CD1c-positive myeloid dendritic cell (primary cell): Measurements from ENCODE around the gene NDUFB3.
A peak's percentile ranks its signal among the peaks of the same experiment; 100 is the strongest.
"Not testable (repeated sequence)": the region's sequence is repeated elsewhere in the genome, so short reads cannot be mapped to it uniquely, and the experiment has no call there.

Source experiments
- DNase-seq: peaks from one replicate; pipeline ENCODE4 v3.0.0-alpha.2; 2016; ENCODE audit errors: extremely low spot score

Gene NDUFB3

DNA sequence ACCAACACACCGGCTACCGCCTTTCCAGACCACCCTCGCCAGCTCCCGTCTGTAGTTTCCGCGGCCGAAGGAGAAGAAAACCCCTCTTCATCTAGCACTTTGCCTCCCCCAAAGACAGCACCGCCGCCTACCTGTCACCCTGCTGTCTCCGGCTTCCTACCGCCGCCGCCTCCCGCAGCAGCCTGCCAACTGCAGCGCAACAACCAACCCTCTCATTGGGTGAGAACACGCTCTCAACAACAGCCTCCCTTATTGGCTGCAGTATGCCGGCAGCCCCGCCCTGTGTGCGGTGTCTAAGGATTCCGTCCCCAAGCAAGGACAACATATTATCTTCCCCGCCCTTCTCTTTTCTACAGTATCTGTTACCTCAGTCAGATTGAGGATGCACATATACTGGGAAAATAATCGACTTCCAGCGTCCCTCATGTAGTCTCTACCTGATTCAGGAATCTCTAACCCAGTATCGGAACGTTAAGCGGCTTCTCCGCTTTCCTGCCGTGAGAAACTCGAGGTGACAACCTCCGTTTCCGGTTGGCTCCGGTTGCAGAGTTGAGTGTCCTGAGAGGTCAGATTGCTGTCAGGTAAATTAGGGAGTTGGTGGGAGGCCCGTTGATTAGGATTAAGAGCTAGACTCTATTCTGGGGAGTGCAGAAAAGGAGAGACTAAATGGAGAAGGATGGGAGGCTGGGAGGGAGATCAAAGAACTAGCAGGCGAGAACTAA, at the start of gene NDUFB3, which contains the start of gene HYCC2:
Gene NDUFB3, plus strand, starts transcription at position 523 of the 722 bp plus-strand sequence. CDS start 6,882 bp downstream, outside the sequence.
Gene HYCC2, minus strand, starts transcription at position 193 of the 722 bp plus-strand sequence. CDS start 47,662 bp downstream, outside the sequence.
- peak; percentile 97 for DNase-seq

DNA sequence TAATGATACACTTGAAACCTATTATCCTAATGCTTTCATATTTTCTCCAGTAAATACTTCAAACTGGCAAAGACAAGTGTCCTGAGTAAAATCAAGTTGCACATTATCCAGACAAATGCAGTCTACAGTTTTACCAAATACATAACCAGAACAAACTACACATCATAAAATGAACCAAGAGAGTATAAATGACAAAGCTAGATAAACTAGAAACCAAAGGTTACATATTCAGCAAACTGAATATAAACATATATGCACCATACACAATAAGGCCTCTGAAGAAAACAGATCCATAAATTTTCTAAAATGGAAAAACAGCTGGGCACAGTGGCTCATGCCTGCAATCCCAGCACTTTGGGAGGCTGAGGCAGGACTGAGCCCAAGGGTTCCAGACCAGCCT, 47.3 kb upstream of the NDUFB3 start:
- DNase-seq, result no peak

DNA sequence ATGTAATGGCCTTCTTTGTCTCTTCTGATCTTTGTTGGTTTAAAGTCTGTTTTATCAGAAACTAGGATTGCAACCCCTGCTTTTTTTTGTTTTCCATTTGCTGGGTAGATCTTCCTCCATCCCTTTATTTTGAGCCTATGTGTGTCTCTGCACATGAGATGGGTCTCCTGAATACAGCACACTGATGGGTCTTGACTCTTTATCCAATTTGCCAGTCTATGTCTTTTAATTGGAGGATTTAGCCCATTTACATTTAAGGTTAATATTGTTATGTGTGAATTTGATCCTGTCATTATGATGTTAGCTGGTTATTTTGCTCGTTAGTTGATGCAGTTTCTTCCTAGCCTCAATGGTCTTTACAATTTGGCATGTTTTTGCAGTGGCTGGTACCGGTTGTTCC, 37.4 kb upstream of the NDUFB3 start:
- not testable (repeated sequence) for DNase-seq

DNA sequence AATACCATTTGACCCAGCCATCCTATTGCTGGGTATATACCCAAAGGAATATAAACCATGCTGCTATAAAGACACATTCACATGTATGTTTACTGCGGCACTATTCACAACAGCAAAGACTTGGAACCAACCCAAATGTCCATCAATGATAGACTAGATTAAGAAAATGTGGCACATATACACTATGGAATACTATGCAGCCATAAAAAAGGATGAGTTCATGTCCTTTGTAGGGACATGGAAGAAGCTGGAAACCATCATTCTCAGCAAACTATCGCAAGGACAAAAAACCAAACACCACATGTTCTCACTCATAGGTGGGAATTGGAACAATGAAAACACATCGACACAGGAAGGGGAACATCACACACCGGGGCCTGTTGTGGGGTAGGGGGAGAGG, 33.4 kb upstream of the NDUFB3 start:
- not testable (repeated sequence) for DNase-seq

DNA sequence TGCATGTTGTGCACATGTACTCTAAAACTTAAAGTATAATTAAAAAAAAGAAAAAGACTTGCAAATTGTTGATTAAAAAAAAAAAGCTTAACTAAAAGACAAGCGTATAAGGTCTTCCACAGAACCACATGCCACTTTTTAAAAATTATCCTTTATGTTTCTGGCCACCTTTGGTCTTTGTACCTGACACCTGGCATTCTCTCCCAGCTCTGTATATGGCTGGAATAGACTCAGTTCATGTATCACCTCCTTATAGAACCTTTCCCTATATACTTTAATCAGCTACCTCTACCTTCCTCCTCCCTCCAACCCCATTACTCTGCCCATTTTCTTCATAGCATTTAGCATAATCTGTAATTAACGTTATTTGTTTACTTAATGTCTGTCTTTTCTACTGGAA, 32.9 kb upstream of the NDUFB3 start:
- no peak for DNase-seq

DNA sequence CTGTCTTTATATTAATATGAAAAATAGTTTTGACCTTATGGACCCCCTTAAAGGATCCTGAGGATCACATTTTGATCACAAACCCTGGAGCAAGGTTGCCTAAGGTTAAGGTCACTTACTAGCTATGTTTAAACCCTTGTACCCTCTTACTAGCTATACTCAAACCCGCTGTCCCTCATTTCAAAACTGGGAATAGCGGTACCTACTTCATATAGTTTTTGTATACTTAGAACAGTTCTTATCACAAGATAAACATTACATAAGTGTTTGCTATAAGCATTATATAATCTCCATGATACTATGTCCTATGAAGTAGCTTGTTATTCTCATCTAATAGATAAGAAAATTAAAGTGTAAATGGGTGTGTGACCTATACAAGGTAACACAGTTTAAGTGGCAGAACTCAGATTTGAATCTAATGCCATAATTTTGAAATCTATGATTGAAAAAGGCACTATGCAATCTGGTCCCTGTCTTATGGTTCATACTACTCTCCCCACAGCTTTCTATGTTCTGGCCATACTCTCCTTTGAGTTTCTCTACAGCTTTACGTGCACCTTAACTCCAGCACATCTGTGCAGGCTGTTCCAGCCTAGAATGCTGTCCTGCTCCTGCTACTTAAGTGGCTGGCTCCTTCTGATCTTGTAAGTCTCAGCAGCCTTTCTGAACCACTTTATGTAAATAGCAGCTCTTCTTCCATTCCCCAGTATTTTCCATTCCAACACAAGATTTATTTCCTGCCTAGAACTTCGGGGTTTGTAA, 30.8 kb upstream of the NDUFB3 start:
- no peak for DNase-seq

DNA sequence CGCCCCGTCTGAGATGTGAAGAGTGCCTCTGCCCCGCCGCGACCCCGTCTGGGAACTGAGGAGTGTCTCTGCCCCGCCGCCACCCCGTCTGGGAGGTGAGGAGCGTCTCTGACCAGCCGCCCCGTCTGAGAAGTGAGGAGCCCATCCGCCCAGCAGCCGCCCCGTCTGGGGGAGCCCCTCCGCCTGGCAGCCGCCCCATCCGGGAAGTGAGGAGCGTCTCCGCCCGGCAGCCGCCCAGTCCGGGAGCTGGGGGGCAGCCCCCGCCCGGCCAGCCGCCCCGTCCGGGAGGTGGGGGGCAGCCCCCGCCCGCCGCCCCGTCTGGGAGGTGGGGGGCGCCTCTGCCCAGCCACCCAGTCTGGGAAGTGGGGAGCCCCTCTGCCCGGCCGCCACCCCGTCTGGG, 29.4 kb upstream of the NDUFB3 start:
- not testable (repeated sequence) for DNase-seq

DNA sequence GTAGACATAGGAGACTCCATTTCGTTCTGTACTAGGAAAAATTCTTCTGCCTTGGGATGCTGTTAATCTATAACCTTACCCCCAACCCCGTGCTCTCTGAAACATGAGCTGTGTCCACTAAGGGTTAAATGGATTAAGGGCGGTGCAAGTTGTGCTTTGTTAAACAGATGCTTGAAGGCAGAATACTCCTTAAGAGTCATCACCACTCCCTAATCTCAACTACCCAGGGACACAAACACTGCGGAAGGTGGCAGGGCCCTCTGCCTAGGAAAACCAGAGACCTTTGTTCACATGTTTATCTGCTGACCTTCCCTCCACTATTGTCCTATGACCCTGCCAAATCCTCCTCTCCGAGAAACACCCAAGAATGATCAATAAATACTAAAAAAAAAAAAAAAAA, 28.8 kb upstream of the NDUFB3 start:
- DNase-seq, result not testable (repeated sequence)

DNA sequence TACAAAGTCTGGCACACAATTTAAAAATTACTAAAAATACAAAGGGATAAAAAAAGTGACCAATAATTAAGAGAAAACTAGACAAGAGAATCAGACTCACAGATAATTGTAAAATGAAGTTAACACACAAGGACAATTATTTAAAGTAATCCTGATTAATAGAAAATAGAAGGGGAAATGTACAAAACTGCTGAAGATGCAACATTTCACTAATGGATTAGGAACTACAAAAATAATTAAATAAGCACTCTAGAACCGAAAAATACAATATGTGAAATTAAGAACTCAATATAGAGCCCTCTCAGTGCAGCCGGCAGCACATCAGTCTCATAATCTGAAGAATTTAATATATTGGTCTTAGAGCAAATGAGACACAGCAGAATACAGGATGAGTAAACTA, 24.9 kb upstream of the NDUFB3 start:
- DNase-seq, result no peak

DNA sequence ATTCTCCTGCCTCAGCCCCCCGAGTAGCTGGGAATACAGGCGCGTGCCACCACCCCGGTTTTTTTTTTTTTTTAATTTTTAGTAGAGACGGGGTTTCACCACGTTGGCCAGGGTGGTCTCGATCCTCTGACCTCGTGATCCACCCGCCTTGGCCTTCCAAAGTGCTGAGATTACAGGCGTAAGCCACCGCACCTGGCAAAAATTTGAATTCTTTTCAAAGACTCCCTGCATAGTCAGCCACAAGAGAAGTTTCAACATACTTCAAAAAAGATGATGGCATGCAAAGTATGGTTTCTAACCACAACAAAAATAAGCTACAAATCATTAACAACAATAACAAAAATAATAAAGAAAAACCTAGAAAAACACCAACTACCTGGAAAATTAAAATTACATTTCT, 22.3 kb upstream of the NDUFB3 start:
- no peak for DNase-seq

DNA sequence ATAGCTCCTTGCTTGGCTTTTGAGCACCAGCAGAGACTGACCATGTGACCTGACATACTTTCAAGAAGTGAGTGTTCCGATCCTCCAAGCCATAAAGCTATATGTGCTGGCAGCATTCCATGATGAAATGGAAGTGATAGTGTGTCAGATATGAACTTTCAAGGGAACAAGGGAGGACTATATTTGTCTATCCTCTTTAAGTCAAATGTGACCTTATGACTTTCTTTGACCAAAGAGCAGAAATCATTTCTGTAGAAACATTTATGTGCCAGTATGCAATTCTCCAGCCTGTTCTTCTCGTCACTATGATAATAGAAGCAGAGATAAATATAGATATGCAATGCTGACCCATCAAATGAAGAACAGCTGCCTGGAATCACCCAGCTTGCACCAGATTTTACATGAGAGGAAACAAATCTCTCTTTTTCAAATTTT, 14.7 kb upstream of the NDUFB3 start:
- DNase-seq, result no peak

DNA sequence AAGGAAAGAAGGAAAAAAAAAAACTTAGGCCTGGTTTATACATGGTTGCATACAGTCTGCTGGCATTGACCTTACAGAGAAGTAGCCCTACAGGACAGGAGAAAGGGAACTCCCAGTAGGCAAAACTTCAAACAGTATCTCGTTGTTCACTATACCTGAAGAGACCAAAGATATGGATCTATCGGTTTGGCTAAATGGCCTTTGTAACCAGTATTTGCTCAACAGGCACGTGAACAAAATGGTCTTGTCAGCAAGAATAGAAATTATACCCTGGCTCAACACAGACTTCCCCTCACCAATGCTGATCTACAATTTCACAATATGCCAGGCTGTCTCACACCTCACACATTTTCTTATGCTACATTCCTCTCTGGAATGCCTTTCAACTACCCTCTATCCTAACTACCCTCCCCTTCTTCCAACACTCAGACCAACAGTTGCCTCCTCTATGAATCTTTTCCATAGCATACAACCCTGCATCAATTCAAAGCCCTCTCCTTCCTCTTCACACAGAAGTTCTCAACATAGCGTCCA, 14.0 kb upstream of the NDUFB3 start:
- no peak for DNase-seq

DNA sequence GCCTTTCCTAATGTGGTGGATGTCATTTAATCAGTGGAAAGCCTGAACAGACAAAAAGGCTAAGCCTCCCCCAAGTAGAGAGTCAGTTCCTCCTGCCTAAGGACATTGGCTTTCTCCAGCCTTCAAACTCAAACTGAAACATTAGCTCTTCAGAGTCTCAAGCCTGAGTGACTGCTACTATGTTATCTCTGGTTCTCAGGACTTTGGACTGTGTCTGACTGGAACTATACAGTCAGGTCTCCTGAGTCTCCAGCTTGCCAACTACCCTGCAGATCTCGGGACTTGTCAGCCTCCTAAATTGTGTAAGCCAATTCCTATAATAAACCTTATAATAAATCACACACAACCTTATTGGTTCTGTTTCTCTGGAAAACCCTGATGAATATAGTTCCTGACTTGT, 12.9 kb upstream of the NDUFB3 start:
- no peak for DNase-seq

DNA sequence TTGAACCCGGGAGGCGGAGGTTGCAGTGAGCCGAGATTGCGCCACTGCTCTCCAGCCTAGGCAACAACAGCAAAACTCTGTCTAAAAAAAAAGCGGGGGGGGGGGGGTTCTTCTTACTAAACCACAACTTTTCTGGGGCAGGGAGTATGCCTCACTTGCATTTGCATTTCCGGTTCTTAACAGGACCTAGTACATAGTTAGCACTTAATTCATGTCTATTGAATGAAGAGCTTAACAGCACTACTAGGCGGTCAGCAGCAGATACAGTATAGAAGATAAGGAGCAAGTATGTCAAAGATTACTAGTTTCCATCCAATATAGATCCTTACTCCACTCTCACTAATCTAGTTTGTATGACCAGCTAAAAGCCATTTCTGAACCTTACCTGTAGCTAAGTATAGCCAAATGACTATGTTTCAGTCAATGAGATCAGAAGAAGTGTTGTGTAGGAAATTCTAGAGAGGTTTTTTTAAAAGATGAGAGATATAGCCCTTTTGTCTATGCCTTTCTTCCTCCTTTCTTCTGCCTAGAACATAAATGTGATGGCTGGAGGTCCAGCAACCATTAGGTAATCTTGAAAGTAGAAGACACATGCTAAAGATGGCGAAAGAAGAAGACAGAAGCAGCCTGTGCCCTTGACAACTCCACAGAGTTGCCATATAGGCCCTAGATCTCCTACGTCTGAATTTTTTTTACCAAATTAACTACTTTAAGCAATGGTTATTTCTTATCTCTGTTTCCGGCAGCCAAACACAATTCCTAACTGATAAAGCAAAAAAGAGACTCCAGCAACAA, 11.6 kb upstream of the NDUFB3 start:
- DNase-seq, result no peak

DNA sequence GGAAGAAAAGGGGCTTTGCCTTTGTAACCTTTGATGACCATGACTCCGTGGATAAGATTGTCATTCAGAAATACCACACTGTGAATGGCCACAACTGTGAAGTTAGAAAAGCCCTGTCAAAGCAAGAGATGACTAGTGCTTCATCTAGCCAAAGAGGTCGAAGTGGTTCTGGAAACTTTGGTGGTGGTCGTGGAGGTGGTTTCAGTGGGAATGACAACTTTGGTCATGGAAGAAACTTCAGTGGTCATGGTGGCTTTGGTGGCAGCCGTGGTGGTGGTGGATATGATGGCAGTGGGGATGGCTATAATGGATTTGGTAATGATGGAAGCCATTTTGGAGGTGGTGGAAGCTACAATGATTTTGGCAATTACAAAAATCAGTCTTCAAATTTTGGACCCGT, 8.3 kb upstream of the NDUFB3 start:
- not testable (repeated sequence) for DNase-seq

DNA sequence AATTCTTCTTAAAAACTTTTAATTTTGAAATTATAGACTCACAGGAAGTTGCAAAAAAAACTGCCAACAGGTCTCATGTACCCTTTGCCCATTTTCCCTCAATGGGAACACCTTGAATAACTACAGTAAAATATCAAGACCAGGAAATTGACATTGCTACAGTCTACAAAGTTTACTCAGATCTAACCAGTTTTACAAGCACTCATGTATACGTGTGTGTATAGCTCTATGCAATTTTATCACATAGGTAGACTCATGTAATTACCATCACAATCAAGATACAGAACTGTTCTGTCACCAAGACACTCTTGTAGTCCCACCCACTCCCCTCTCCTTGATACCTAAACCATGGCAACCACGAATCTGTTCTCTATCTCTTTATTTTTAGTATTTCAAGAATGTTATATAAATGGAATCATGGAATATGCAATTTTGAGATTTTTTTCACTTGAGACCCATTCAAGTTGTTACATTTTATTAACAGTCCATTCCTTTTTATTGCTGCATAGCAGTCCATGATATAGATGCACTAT, 6.9 kb upstream of the NDUFB3 start:
- DNase-seq, result no peak

DNA sequence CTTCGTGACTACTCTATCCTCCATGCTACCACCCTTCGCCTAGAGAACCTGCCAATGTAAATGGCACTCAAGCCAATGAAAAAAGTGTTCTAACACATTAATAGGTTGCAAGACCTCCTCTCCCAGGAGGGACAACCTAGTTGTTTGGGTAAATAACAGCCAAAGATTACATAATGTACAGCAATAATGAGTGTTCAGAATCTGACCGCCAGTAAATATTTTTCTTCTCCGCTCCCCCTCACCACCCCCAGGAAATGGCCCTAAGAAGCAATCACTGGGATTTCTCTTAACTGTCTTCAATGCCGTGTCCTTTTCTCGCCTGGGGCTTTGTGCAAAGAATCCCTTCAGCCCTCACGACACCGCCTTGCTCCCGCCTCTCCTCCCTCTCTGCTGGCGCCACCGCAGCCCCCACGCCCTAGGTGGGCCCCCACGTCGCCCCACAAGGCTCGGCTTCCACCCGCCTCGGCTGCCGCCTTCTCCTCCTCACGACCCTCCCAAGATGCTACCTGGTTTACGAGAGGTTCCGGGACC, 788 bp upstream of the NDUFB3 start:
- DNase-seq, result peak; percentile 27

DNA sequence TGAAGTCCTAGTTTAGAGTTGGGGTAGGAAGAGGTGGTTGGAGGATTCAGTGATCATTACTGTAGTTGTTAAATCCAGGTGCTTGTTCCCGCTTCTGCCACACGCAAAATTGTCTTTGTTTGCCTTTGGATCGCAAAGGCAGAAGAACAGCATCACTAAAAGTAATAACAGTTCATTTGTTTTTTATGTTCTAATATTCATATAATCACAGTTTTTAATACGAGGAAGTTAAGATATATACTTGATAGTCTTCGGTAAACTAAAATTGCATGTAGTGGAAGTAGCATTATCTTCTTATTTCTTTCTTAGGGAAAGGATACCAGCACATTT, 365 bp downstream of the NDUFB3 start:
- no peak for DNase-seq

DNA sequence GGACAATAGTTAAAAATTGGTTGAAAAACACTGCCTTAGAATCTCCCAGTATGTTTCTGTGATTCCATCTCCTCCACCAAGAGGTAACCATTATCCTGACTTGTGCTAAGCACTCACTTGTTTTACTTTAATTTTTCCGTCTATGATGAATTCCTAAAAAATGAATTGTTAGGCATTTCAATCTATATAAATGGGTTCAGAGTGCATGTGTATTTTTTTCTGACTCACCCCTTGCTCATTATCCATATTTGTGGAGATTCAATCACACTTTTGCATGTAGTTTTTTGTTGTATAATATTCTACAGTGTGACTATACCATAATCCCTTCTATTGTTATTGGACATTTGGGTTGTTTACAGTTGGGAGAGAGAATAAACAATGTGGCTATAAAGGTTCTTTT, 1.3 kb downstream of the NDUFB3 start:
- no peak for DNase-seq

DNA sequence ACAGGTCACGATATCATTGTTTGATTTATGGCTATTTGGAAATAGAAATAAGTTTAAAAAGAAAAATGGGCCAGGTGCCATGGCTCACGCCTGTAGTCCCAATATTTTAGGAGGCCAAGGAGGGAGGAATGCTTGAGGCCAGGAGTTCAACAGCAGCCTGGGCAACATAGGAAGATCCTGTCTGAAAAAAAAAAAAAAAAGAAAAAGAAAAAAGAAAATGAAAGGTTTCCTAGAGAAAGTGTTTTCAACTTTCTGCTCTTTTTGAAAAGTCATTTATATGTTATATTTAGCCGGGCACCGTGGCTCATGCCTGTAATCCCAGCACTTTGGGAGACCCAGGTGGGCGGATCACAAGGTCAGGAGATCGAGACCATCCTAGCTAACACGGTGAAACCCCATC, 3.2 kb downstream of the NDUFB3 start:
- no peak for DNase-seq

DNA sequence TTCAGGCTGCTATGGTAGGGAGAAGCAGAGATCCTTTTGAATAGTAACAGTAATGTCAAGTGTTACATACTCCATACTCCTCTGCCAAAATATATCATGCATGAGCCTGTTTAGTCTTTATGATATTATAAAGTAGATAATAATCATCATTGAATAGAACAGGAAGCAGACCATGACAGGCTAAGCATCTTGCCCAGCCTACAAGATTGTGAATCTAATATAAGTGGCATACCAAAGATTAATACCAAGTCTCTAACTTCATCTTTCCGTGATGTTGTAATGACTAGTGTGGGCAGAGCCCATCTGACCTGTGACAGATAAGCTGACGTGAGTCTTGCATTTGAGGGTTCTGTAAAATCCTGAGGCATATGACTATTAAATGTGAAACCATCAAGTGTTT, 13.1 kb downstream of the NDUFB3 start:
- peak; percentile 65 for DNase-seq

DNA sequence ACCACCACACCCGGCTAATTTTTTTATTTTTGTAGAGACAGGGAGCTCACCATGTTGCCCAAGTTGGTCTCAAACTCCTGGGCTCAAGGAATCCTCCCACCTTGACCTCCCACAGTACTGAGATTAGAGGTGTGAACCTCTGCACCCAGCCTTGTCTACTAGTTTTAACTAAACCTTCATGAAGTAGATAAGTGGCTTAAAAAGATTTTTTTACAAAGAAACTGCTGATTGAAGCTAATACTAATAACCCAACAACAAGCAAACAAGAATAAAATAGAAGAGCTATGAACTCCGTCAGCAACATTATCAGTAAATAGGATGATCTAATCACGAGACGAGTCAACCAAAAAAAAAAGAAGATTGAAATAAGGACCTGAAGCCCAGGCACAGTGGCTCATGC, 18.8 kb downstream of the NDUFB3 start:
- no peak for DNase-seq
